DND-41 (cell line): Measurements from ENCODE around the gene UPF3A.

Source experiments
- ATAC-seq: fragments of 200-7000 bp; cut with Tn5 transposase; 3 replicates; pipeline ENCODE4 v1.9.1; 2021; ENCODE audit warnings: low read depth; ENCODE audit not compliant: insufficient read depth
- DNase-seq: peaks from one replicate; pipeline ENCODE4 v3.0.0-alpha.2; 2020
- H2AFZ ChIP-seq: 2 replicates; pipeline ENCODE4 v1.6.0; 2012; ENCODE audit warnings: low read depth, low read length
- H3K27ac ChIP-seq: 2 replicates; pipeline ENCODE4 v1.5.1; 2012; ENCODE audit warnings: low read length, inconsistent platforms
- H3K27me3 ChIP-seq: fragments of 200-600 bp; sonication (generic); 2 replicates; pipeline ENCODE4 v1.6.0; 2012; ENCODE audit warnings: low read length, mild to moderate bottlenecking, inconsistent platforms; ENCODE audit not compliant: insufficient read depth, poor library complexity
- H3K36me3 ChIP-seq: 2 replicates; pipeline ENCODE4 v1.5.1; 2012; ENCODE audit warnings: low read length, inconsistent platforms; ENCODE audit not compliant: insufficient read depth
- H3K4me1 ChIP-seq: 2 replicates; pipeline ENCODE4 v1.5.1; 2012; ENCODE audit warnings: mild to moderate bottlenecking, low read length; ENCODE audit not compliant: insufficient read depth
- H3K4me2 ChIP-seq: 2 replicates; pipeline ENCODE4 v1.6.0; 2012; ENCODE audit warnings: mild to moderate bottlenecking, moderate library complexity, low read length, inconsistent platforms; ENCODE audit not compliant: insufficient read depth
- H3K4me3 ChIP-seq, 2 experiments: fragments of 200-600 bp in 1 of 2; shearing (Covaris generic) in 1 of 2; 2 replicates each; pipeline ENCODE4 v1.5.1; 2012 to 2016; ENCODE audit warnings: inconsistent platforms in 2 of 2, low read length in 2 of 2, mild to moderate bottlenecking in 2 of 2, low read depth in 1 of 2, moderate library complexity in 1 of 2
- H3K79me2 ChIP-seq: 2 replicates; pipeline ENCODE4 v1.6.0; 2012; ENCODE audit warnings: low read length, inconsistent platforms; ENCODE audit not compliant: insufficient read depth
- H3K9ac ChIP-seq: 2 replicates; pipeline ENCODE4 v1.6.0; 2012; ENCODE audit warnings: low read depth, mild to moderate bottlenecking, inconsistent platforms, low read length, moderate library complexity
- H3K9me3 ChIP-seq: 2 replicates; pipeline ENCODE4 v1.5.1; 2012; ENCODE audit warnings: low read length, moderate library complexity, mild to moderate bottlenecking, inconsistent platforms; ENCODE audit not compliant: insufficient read depth, severe bottlenecking
- H4K20me1 ChIP-seq: 2 replicates; pipeline ENCODE4 v1.6.0; 2012; ENCODE audit warnings: low read length; ENCODE audit not compliant: insufficient read depth
- EZH2 ChIP-seq: IDR thresholded peaks from 3 replicates; pipeline ENCODE4 v1.6.1; 2012; ENCODE audit warnings: borderline replicate concordance, low read depth, mild to moderate bottlenecking, moderate library complexity, low read length, inconsistent platforms; ENCODE audit not compliant: severe bottlenecking
- TF ChIP-seq, protein P1 (sequence below): IDR thresholded peaks from 2 replicates; pipeline ENCODE4 v1.5.1; 2012; ENCODE audit warnings: borderline replicate concordance, low read length, moderate library complexity, mild to moderate bottlenecking; ENCODE audit not compliant: poor library complexity, severe bottlenecking; ENCODE audit errors: extremely low read depth

Gene UPF3A

GRCh38 chr13:114279758-114280355 is 1.5 kb upstream of the UPF3A start:
- peak overlapping the region; percentile 100 for H3K27ac ChIP-seq
- no peak for ATAC-seq
- H3K79me2 ChIP-seq = peaks cover 31% of the 10 kb centered on the region
- H3K4me2 ChIP-seq = peak overlapping the region; percentile 71
- DNase-seq = no peak
- H3K9me3 ChIP-seq = no peaks in the 10 kb centered on the region
- no peaks in the 10 kb centered on the region for H4K20me1 ChIP-seq
- H3K9ac ChIP-seq = peak overlapping the region; percentile 93
- H3K36me3 ChIP-seq = peaks cover 47% of the 10 kb centered on the region
- peak overlapping the region in 1 of 2 experiments; percentile 76; a peak in 2 of 4 replicates for H3K4me3 ChIP-seq
- H3K27me3 ChIP-seq = no peaks in the 10 kb centered on the region
- TF ChIP-seq EZH2 = no peak
- TF ChIP-seq, protein P1, sequence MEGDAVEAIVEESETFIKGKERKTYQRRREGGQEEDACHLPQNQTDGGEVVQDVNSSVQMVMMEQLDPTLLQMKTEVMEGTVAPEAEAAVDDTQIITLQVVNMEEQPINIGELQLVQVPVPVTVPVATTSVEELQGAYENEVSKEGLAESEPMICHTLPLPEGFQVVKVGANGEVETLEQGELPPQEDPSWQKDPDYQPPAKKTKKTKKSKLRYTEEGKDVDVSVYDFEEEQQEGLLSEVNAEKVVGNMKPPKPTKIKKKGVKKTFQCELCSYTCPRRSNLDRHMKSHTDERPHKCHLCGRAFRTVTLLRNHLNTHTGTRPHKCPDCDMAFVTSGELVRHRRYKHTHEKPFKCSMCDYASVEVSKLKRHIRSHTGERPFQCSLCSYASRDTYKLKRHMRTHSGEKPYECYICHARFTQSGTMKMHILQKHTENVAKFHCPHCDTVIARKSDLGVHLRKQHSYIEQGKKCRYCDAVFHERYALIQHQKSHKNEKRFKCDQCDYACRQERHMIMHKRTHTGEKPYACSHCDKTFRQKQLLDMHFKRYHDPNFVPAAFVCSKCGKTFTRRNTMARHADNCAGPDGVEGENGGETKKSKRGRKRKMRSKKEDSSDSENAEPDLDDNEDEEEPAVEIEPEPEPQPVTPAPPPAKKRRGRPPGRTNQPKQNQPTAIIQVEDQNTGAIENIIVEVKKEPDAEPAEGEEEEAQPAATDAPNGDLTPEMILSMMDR = no peak
- H2AFZ ChIP-seq = 0 out of 2 replicates have a peak overlapping the region, but pooled peaks have one; percentile 93
- peaks cover 38% of the 10 kb centered on the region for H3K4me1 ChIP-seq

- H3K9me3 ChIP-seq = no peaks in the 10 kb centered on the region
- peak overlapping the region; percentile 93 for H3K9ac ChIP-seq
- H2AFZ ChIP-seq = peak overlapping the region; percentile 83
- peak overlapping the region; percentile 88 for H3K27ac ChIP-seq
- peaks cover 38% of the 10 kb centered on the region for H3K4me1 ChIP-seq
- H3K4me2 ChIP-seq = peak overlapping the region; percentile 76
- peaks cover 51% of the 10 kb centered on the region for H3K36me3 ChIP-seq
- peaks cover 35% of the 10 kb centered on the region for H3K79me2 ChIP-seq
- DNase-seq (peak; percentile 51), ATAC-seq (peak; percentile 76)
- TF ChIP-seq, protein P1 = no peak
- H3K27me3 ChIP-seq = no peaks in the 10 kb centered on the region
- no peaks in the 10 kb centered on the region for H4K20me1 ChIP-seq
- peak overlapping the region; percentile 84 to 95 for H3K4me3 ChIP-seq
These were observed 755 bp downstream of the UPF3A start for GRCh38 chr13:114282041-114282670.

GRCh38 chr13:114283576-114283975 is 2.2 kb downstream of the UPF3A start:
- Histone ChIP-seq H3K4me3 (no peak overlapping the region; a peak in 1 of 4 replicates), H4K20me1 (peaks cover 6% of the 10 kb centered on the region; the same call in 1 of the 2 replicates), H3K9me3 (no peaks in the 10 kb centered on the region), H3K4me1 (peaks cover 38% of the 10 kb centered on the region), H3K36me3 (peaks cover 54% of the 10 kb centered on the region), H3K4me2 (peak overlapping the region; percentile 76), H3K27me3 (no peaks in the 10 kb centered on the region), H3K79me2 (peaks cover 42% of the 10 kb centered on the region), H2AFZ (no peak overlapping the region), H3K27ac (no peak overlapping the region), H3K9ac (no peak overlapping the region; the same call in 1 of the 2 replicates)
- TF ChIP-seq, protein P1 = no peak
- TF ChIP-seq EZH2 = no peak
- no peak for DNase-seq
- no peak for ATAC-seq
